Bronchial epithelial cell (primary cell): ENCODE results near the gene RAB11B. TPM values are rescaled to one million over a fixed set of nuclear protein-coding genes. Genes with fewer than 3 reads are reported as not detected.
"Not testable (repeated sequence)": the region's sequence is repeated elsewhere in the genome, so short reads cannot be mapped to it uniquely, and the experiment has no call there.

Source experiments
- DNase-seq: peaks from one replicate; pipeline ENCODE4 v3.0.0-alpha.2; 2010; ENCODE audit warnings: low read depth
- FAIRE-seq: peaks from 2 replicates; lab custom pipeline; 2011; peaks lifted over from hg19 to GRCh38; lab: Jason Lieb, UNC
- H3K27me3 ChIP-seq: 2 replicates; pipeline ENCODE4 v1.5.1; 2011; ENCODE audit warnings: low read length; ENCODE audit not compliant: control insufficient read depth, insufficient read depth
- H3K36me3 ChIP-seq: 2 replicates; pipeline ENCODE4 v1.5.1; 2011; ENCODE audit warnings: low read length; ENCODE audit not compliant: control insufficient read depth, insufficient read depth
- H3K4me3 ChIP-seq: 2 replicates; pipeline ENCODE4 v1.5.1; 2011; ENCODE audit warnings: mild to moderate bottlenecking, low read depth, low read length, control low read depth
- CTCF ChIP-seq: IDR thresholded peaks from 2 replicates; pipeline ENCODE4 v1.5.1; 2011; ENCODE audit warnings: mild to moderate bottlenecking, moderate library complexity, low read length, control low read depth, inconsistent platforms; ENCODE audit not compliant: insufficient read depth, severe bottlenecking
- total RNA-seq: library from RNA; depleted of rRNA; stranded (reverse); fragments of >200 nt; gene quantifications from 2 replicates; pipeline ENCODE4 v1.2.1, GENCODE V29; 2014

Gene RAB11B
- total RNA-seq, 1 donor from 2014 or later: 21.1 TPM

- Histone ChIP-seq H3K36me3 (peaks cover 28% of the 10 kb centered on the region), H3K4me3 (no peak overlapping the region), H3K27me3 (no peaks in the 10 kb centered on the region)
- DNase-seq (no peak), FAIRE-seq (no peak)
- no peak for TF ChIP-seq CTCF
Observed at GRCh38 chr19:8401981-8402411, 11.8 kb downstream of the RAB11B start.

GRCh38 chr19:8403098-8403819, 13.1 kb downstream of the RAB11B start:
- no peak overlapping the region for H3K4me3 ChIP-seq
- peaks cover 25% of the 10 kb centered on the region for H3K36me3 ChIP-seq
- no peak for DNase-seq
- TF ChIP-seq CTCF: no peak
- no peak for FAIRE-seq
- H3K27me3 ChIP-seq: no peaks in the 10 kb centered on the region

DNA sequence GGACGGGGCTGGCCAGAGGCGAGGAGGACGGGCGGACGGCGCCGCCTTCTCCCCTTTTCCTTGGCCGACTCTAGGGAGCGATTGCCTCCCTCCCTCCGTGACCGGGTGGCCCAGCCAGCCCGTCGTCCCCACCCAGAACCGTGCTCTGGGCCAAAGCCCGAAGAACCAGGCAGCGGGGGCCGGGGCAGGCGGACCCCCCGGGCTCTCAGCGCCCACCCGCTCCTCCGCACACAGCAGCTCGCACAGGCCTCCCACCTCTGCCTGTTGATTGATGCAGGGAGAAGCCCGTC, 13.6 kb downstream of the RAB11B start:
- Histone ChIP-seq H3K27me3 (no peaks in the 10 kb centered on the region), H3K4me3 (no peak overlapping the region), H3K36me3 (peaks cover 23% of the 10 kb centered on the region)
- FAIRE-seq (no peak), DNase-seq (no peak)
- TF ChIP-seq CTCF: no peak

DNA sequence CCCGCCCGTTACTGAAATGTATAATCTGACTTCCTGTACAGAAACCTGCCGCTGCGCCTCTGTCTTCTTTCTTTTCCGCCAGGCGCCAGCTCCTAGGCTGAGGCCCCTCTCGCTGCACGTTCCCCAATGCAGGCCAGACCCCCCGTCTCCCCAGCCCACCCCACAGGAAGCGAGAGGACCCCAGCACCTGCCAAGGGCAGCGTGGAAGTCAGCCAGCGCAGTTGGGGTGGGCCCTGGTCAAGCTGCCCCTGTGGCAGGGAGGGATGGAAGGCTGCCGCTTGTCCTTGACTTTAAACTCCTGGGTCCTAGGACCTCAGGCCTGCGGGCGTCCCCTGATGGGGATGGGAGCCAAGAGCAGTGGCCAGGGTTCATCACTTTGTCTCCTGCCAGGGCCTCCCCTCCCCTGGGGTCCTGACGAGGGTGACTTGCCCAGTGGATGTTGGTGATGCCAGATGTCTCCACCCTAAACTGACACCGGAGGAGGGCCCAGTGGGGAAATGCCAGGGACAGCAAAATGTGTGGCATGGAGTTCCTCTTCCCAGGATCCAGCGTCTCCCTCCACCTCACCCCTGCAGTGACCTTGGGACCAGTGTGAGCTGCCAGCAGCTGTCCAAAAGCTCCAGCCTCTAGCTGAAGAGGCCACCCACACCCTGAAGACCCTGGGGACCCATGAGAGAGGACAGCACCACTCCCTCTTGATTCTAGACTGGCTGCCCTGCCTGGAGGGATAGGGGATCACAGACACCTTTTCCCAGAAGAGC, 14.4 kb downstream of the RAB11B start:
- no peak overlapping the region for H3K4me3 ChIP-seq
- H3K36me3 ChIP-seq: peaks cover 20% of the 10 kb centered on the region
- H3K27me3 ChIP-seq: no peaks in the 10 kb centered on the region
- DNase-seq (no peak), FAIRE-seq (no peak)
- TF ChIP-seq CTCF: no peak

- not testable (repeated sequence) for DNase-seq, FAIRE-seq
Observed at GRCh38 chr19:8410718-8411117, 20.6 kb downstream of the RAB11B start.

DNA sequence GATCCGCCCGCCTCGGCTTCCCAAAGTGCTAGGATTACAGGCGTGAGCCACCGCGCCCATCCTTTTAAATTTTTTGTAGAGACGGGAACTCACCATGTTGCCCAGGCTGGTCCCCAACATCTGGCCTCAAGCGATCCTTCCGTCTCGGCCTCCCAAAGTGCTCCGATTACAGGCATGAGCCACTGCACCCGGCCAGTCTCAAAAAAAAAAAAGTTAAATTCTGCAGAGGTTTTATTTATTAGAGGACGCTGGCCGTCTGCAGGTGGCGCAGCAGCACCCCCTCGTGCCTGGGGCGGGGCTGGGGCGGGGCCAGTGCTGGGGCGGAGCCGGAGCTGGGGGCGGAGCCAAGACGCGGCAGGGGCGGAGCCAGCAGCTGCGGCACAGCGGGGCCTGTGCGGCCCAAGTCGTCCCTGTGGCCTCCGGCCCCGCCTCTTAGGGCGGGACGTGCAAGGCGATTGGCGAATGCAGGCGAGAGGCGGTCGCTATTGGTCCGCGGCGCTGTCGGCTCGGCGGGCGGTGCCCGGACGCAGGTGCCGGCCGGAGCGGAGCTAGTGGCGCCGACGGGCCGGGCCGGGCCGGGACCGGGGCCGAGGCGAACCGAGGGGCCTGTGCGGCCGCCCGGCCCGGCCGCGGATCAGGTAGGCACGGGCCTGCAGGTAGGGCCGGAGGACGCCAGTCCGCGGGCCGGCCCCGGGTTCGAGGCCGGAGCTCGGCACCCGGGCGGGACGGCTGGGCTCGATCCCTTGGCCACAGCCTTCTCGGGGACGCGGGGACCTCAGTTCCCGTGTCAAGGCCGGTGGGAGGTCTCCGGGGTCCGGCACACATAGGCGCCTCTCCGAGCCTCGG, 22.8 kb downstream of the RAB11B start, which contains the start of gene MARCHF2:
Gene MARCHF2 (plus strand): TSS at position 523 of the 846 bp plus-strand sequence. CDS start 8,536 bp downstream, outside the sequence.
- H3K4me3 ChIP-seq: peak within 1 kb of the TSS; percentile 80
- no peak for FAIRE-seq
- peak; percentile 57 for TF ChIP-seq CTCF
- H3K36me3 ChIP-seq: no peaks in the 10 kb centered on the region
- peak; percentile 87 for DNase-seq
- H3K27me3 ChIP-seq: no peaks in the 10 kb centered on the region

More at GRCh38 chr19:8410718-8411117, 20.6 kb downstream of the RAB11B start:
- H3K27me3 ChIP-seq, H3K4me3 ChIP-seq, H3K36me3 ChIP-seq: not testable (repeated sequence)
